ENCODE measurements around the gene ARNT2.
"Not testable (repeated sequence)": the region's sequence is repeated elsewhere in the genome, so short reads cannot be mapped to it uniquely, and the experiment has no call there.

The ARNT2 gene

DNA sequence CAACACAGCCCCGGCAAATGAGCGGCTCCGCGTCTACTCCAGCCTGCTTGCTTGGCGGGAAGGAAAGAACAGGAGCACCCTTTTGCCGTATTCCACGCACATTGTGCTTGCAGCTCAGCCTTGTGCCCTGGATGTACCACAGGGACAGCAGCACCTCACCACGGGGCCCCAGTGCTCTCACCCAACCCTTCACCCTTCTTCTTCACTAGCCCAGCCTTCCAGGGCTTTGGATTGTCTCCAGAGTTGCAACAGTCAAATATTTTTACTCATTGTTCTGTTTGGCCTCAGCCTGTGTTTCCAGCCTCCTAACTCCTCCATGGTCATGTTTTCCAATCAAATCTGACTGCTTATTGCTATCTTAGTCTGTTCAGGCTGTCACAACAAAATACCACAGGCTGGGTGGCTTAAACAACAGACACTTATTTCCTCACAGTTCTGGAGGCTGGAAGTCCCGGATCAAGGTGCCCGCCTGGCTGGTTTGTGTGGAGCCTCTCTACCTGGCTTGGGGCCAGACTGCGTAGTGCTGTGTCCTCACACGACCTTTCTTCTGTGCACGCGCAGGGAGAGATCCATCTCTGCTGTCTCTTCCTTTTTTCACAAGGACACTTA is 211.7 kb downstream of the ARNT2 start:
- DNase-seq (ENCODE audit: low read depth in 2 of 2) = no peak

- DNase-seq (ENCODE audit: low read depth in 2 of 2) = no peak
Measured at GRCh38 chr15:80618685-80619400, 214.7 kb downstream of the ARNT2 start.

- DNase-seq (ENCODE audit: low read depth in 2 of 2) = no peak
Measured at GRCh38 chr15:80619680-80620079, 215.5 kb downstream of the ARNT2 start.

- no peak for DNase-seq (ENCODE audit: low read depth in 2 of 2)
Measured at GRCh38 chr15:80620141-80620540, 216.0 kb downstream of the ARNT2 start.

DNA sequence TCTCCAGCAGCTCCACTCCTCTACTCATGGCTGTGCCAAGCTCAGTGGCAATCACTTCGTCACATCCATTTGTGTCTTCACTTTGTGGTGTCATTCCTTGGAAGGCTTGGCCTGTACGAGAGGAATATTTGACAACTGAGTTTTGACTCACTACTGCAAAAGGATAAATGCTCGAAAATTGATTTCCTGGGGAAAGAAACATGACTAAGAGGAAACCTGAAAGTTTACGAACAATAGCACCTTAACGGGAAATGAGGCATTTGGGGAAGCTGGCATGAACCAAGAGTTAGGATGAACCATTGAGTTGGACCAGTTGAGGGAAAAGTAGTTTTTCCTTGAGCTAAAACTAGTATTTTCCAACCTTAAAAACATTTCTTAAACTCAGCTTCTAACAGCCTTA is 216.7 kb downstream of the ARNT2 start:
- no peak for DNase-seq (ENCODE audit: low read depth in 2 of 2)

GRCh38 chr15:80626643-80627120 is 222.5 kb downstream of the ARNT2 start:
- DNase-seq (ENCODE audit: low read depth in 2 of 2) = no peak

DNA sequence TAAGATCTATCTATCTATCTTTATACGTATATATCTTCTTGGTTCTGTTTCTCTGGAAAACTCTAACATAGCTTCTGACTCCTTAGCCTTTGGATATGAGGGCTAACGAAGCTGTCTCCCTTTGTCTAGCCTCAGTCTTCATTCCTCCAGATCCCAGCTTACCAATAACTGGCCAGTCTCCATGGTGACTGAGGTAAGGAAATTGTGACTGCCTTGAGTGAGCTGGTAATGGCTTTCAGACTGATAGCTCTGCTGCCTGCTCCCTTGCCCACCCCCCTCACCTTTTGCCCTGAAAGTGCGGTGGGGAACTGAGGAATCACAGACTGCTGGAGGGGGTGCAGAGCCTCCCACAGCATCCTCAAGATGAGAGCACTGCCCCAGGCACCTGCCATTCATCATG is 225.2 kb downstream of the ARNT2 start:
- no peak for DNase-seq (ENCODE audit: low read depth in 2 of 2)

GRCh38 chr15:80630981-80631380 is 226.8 kb downstream of the ARNT2 start:
- DNase-seq (ENCODE audit: low read depth in 2 of 2) = no peak

DNA sequence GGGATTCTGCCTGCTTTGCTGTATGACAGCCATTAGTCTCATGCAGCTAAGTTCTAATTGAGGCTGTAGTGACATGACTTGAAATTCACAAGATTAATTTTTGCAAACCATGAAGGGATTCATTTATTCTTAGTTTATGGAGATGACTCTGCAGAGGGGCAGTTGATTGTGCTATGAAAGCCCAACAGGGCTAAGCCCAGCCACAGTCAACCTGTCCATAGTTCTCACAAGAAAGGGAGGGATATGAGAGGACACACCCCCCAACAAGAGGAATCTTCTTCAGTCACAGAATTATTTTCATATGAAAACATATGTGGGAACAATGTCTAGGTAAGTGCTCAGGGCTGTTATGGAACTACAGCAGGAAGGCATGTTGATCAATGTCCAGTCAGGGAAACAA is 229.0 kb downstream of the ARNT2 start:
- no peak for DNase-seq (ENCODE audit: low read depth in 2 of 2)

DNA sequence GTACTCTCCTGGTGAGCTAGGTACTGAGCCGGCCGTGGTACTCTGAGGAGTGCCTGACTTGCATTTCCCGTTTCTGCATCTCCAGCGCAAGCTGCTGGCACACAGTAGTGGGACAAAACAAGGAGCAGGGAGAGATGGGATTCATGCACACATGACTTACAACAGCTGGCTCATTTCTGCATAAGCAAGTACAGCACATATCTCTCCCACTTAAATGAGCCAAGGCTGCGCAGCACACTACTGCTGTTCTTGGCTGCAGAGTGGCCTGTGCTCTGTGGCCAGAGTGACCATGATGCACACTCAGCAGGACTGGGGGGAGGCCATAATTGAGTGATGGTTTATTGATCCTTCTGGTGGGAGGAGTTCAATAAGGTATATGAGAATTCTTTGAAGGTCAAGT is 231.8 kb downstream of the ARNT2 start:
- no peak for DNase-seq (ENCODE audit: low read depth in 2 of 2)

GRCh38 chr15:80636675-80637074 is 232.5 kb downstream of the ARNT2 start:
- no peak for DNase-seq (ENCODE audit: low read depth in 2 of 2)

GRCh38 chr15:80637747-80638146 is 233.6 kb downstream of the ARNT2 start:
- no peak for DNase-seq (ENCODE audit: low read depth in 2 of 2)

GRCh38 chr15:80638553-80639167 is 234.5 kb downstream of the ARNT2 start:
- no peak for DNase-seq (ENCODE audit: low read depth in 2 of 2)

GRCh38 chr15:80639168-80639555 is 235.0 kb downstream of the ARNT2 start:
- DNase-seq (ENCODE audit: low read depth in 2 of 2) = no peak

- DNase-seq (ENCODE audit: low read depth in 2 of 2) = no peak
Measured at GRCh38 chr15:80640531-80641121, 236.4 kb downstream of the ARNT2 start.

DNA sequence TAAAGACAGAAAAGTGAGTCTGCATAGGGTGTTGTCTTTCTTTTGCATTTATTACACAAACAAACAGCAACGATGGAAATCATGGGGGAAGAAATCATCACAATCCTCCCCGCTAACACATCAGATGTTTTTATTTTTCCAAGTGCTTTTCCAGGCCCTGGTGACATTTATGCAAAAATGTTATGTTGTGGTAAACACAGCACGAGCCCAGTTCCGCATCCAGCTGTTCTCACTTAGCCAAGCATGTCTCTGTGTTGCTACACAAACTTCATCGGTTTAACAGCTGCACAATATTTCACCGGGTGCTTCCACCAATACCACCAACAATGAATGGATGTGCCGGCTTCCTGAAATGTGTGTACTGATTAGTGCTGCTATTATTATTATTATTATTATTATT is 237.2 kb downstream of the ARNT2 start:
- DNase-seq (ENCODE audit: low read depth in 2 of 2) = no peak

DNA sequence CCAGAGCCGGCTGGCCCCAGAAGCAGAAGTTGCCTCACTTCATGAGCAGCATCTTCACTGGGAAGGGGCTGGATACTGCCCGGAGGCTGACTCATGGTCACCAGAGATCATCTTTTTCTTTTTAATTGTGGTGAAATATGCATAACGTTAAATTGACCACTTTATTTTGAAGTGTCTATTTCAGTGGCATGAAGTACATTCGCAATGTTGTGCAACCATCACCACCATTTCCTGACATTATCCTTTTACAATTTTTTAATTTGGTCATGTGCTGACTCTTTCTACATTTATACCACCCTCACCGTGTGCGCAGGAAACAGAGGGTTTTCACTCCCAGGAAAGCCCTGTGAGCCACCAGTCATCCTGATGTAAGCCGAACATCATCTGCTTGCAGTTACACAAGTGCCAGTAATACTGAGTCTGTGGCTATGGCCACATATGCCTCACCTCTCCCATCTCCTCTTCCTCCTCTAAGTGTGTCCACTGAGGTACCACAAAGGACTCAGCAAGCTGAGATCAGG is 239.3 kb downstream of the ARNT2 start:
- no peak for DNase-seq (ENCODE audit: low read depth in 2 of 2)

DNA sequence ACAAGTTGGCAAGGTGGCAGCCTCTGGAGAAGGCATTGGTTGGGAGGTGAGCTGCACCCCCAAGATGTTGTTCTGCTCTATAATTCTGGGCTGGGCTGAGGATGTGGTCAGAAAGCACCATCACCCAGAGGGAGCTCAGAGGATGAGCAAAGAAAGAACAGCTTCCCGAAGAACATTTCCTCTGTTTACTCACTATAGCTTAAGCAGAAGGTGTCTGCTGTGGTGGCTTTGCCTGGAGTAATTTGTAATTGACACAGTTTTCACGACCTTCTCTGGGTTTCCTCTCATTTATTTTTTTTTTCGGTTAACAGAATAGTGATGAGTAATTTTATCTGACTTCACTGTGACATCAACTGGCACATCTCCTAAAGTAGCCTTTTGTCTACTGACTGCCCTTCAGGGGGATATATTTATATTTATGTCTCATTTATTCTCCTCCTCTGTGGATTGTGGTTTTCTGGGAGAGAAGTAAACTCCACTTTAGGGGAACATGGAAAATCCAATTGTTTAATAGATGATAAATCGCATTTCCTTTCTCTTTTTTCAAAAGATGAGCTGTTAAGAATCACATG is 241.4 kb downstream of the ARNT2 start:
- DNase-seq (ENCODE audit: low read depth in 2 of 2) = no peak

DNA sequence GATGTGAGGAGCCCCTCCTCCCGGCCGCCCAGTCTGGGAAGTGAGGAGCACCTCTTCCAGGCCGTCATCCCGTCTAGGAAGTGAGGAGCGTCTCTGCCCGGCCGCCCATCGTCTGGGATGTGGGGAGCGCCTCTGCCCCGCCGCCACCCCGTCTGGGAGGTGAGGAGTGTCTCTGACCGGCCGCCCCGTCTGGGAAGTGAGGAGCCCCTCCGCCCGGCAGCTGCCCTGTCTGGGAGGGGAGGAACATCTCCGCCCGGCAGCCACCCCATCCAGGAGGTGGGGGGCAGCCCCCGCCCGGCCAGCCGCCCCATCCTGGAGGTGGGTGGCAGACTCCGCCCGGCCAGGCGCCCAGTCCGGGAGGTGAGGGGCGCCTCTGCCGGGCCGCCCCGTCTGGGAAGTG is 243.2 kb downstream of the ARNT2 start:
- not testable (repeated sequence) for DNase-seq (ENCODE audit: low read depth in 2 of 2)

Measured in stimulated activated CD8-positive, alpha-beta memory T cell treated with anti-CD3 and anti-CD28 coated beads, Interleukin-15, amount 100 ng/mL, for 4 hours (primary cell).